Activated CD8-positive, alpha-beta T cell treated with anti-CD3 and anti-CD28 coated beads, Interleukin-2, amount 10 ng/mL, durations not matched to agents 7 days and 5 days (primary cell): ENCODE measurements around the gene EFCAB14. TPM values are rescaled to one million over a fixed set of nuclear protein-coding genes. Genes with fewer than 3 reads are reported as not detected.
"Not testable (repeated sequence)": the region's sequence is repeated elsewhere in the genome, so short reads cannot be mapped to it uniquely, and the experiment has no call there.

ENCODE experiments used
- ATAC-seq: fragments of 150-1000 bp; cut with Tn5 transposase; one replicate; pipeline ENCODE4 v1.10.0; 2021; ENCODE audit warnings: moderate library complexity
- CTCF ChIA-PET: fragments of 350-600 bp; sonication (Branson Sonifier 250); formaldehyde crosslinking; loops from one replicate; lab custom pipeline; 2021; ENCODE audit warnings: antibody characterized with exemption; lab: Charles Lee
- POLR2A ChIA-PET: fragments of 350-600 bp; sonication (Branson Sonifier 250); formaldehyde crosslinking; loops from one replicate; lab custom pipeline; 2021; ENCODE audit warnings: antibody characterized with exemption; lab: Charles Lee
- DNase-seq: peaks from one replicate; pipeline ENCODE4 v3.0.0-alpha.2; 2020
- H3K27ac Mint-ChIP-seq: one replicate; pipeline ENCODE4 v1.8.0; 2021; ENCODE audit warnings: mild to moderate bottlenecking, mixed read lengths
- H3K27me3 Mint-ChIP-seq: one replicate; pipeline ENCODE4 v1.8.0; 2021; ENCODE audit warnings: low read depth, mixed read lengths
- H3K36me3 Mint-ChIP-seq: one replicate; pipeline ENCODE4 v1.8.0; 2021; ENCODE audit warnings: low read depth, mixed read lengths
- H3K4me1 Mint-ChIP-seq: one replicate; pipeline ENCODE4 v1.8.0; 2021; ENCODE audit warnings: low read depth, mixed read lengths
- H3K4me3 Mint-ChIP-seq: one replicate; pipeline ENCODE4 v1.8.0; 2021; ENCODE audit warnings: mild to moderate bottlenecking, mixed read lengths
- H3K9me3 Mint-ChIP-seq: one replicate; pipeline ENCODE4 v1.8.0; 2022; ENCODE audit warnings: mixed read lengths; ENCODE audit not compliant: insufficient read depth
- total RNA-seq, 2 experiments: library from RNA; stranded (reverse); gene quantifications; one replicate each; pipeline ENCODE4 v1.2.3, GENCODE V29; 2021

EFCAB14 gene
- total RNA-seq, 2 experiments from 2014 or later: 81.4 to 85.1 TPM

DNA sequence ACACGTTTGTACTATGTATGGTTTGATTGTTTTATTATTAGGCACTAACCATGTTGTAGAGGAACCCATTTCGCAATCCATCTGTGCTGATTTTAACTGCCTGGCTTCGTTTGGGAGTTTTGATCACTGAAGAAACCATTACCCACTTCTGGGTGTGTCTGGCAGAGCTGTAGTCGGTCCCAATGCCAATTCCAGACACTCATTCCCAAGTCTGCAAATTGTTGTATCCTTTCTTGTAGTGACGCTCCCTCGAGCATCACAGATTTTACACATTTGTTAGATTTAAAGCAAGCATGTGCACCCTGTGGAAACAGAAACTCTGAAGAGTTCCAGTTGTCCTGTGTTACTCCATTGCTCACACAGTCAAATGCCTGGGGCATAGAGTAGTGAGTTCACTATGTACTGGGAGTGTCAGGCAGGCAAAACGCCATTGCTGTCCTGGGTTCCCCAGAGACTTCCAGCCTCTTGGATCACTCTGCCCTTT lies 31.0 kb upstream of the EFCAB14 start:
- ChIA-PET POLR2A (no interaction called here), CTCF (no interaction called here)
- no peaks in the 10 kb centered on the region for H3K4me1 Mint-ChIP-seq
- H3K36me3 Mint-ChIP-seq: no peaks in the 10 kb centered on the region
- no peak for DNase-seq
- H3K27ac Mint-ChIP-seq: no peak overlapping the region
- H3K27me3 Mint-ChIP-seq: peaks cover 30% of the 10 kb centered on the region
- no peak overlapping the region for H3K4me3 Mint-ChIP-seq
- ATAC-seq: no peak
- H3K9me3 Mint-ChIP-seq: no peaks in the 10 kb centered on the region

DNA sequence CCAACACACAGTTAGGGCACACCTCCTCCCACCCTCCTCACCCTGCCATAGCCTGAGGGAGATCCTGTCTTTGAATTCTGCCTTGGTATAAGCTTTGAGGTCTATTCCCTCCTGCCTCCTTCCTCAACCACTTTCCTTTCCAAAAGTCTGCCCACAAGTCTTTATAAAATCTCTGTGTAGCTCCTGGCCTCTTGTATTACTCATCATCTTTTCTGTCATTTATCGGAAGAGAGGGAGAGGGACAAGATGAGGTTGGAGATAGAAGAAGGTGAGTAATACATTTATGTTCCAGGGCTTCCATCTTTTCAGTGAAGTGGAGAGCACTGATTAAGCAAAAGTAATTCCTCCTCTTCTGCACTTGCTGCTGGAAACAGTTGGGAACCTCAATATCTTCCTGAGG lies 30.5 kb upstream of the EFCAB14 start:
- ATAC-seq (no peak), DNase-seq (no peak)
- Mint-ChIP-seq H3K4me1 (no peaks in the 10 kb centered on the region), H3K27me3 (peaks cover 33% of the 10 kb centered on the region), H3K4me3 (no peak overlapping the region), H3K36me3 (no peaks in the 10 kb centered on the region), H3K9me3 (no peaks in the 10 kb centered on the region), H3K27ac (no peak overlapping the region)
- CTCF ChIA-PET: no interaction called here
- POLR2A ChIA-PET: no interaction called here

DNA sequence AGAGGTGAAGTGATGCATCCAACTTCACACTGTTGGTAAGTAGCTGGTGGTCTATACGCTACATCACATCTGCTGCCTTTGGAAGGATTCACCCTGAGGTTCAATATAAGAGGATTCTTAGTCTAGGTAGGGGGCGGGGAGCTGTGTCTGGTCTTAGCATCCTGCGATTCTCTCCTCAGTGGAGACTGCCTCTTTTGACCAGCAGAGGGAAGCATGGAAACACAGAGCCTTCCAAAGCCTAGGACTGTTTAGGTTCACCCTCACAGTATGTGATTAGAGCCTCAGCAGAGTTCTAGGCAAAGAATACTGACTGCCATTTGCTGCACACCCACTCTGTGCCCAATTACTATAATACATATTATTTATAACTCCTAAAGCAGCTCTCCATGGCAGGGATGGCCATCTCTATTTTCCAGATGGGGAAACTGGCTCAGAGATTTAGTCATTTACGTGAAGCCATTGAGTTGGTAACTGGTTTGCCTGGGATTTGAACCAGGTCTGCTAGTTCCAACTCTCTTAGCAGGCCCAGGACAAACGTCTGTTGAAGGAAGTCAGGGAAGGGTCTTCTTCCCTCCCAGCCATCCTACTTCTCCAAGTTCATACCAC lies 28.9 kb upstream of the EFCAB14 start:
- ATAC-seq (peak; percentile 49), DNase-seq (no peak)
- ChIA-PET CTCF (no interaction called here), POLR2A (no interaction called here)
- Mint-ChIP-seq H3K27me3 (peaks cover 34% of the 10 kb centered on the region), H3K9me3 (no peaks in the 10 kb centered on the region), H3K27ac (no peak overlapping the region), H3K4me3 (no peak overlapping the region), H3K4me1 (no peaks in the 10 kb centered on the region), H3K36me3 (no peaks in the 10 kb centered on the region)

DNA sequence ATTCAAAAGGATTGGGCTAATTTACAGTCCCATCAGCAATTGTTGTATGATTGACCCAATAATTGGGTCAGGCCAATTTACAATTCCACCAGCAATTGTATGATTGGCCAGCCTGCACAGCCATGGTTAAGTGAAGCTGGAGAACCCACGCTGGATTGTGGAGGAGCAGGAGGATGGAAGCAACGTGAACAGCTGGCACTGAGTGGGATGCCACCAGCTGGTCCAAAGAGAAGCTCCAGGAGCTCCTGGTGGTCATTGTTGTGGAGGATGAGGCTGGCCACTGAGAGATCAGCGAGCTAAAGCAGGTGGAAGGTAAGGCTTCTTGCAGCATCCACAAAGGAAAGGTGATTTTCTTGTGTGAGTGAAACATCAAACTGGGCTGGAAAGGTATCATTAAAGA lies 23.2 kb upstream of the EFCAB14 start:
- Mint-ChIP-seq H3K9me3 (no peaks in the 10 kb centered on the region), H3K4me3 (no peak overlapping the region), H3K4me1 (no peaks in the 10 kb centered on the region), H3K27ac (no peak overlapping the region), H3K36me3 (no peaks in the 10 kb centered on the region), H3K27me3 (peaks cover 33% of the 10 kb centered on the region)
- ChIA-PET POLR2A (no interaction called here), CTCF (no interaction called here)
- no peak for ATAC-seq
- no peak for DNase-seq

DNA sequence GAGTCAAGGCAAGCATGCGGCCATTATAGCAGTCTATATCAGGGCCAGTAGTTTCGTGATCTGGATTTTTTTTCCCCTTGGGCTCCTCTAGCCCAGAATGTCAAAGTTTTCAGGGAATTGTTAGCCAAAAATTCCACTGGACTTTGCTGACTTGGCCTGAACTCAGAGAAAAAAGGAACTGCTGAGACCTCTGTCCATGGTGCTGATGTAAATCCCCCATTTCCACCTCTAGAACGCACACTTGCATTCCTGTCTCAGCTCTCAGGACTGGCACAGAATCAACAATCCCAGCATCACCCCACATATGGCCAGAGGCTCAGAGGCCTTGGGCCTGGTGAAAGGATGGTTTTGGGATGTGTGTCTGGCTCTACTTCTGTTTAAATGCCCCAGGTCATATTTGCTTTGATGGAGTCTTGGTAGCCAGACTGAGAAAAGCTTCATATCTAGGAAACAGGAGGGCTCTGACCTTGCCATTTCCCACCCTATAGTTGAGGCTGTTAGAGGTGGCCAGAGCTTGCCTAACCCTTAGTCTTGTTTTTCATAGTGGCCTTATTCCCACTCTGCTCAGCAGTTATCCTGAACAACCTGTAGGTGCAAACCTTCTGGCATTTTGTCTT lies 16.9 kb upstream of the EFCAB14 start:
- H3K4me1 Mint-ChIP-seq: no peaks in the 10 kb centered on the region
- ATAC-seq: peak; percentile 61
- H3K27me3 Mint-ChIP-seq: peaks cover 19% of the 10 kb centered on the region
- ChIA-PET CTCF (interaction anchor here (2.1 kb wide), 1 partner anchor 11 kb away, joined by 6 read pairs; no protein-coding TSS in a partner anchor), POLR2A (no interaction called here)
- H3K27ac Mint-ChIP-seq: no peak overlapping the region
- peak; percentile 58 for DNase-seq
- H3K4me3 Mint-ChIP-seq: no peak overlapping the region
- no peaks in the 10 kb centered on the region for H3K36me3 Mint-ChIP-seq
- peaks cover 4% of the 10 kb centered on the region for H3K9me3 Mint-ChIP-seq

DNA sequence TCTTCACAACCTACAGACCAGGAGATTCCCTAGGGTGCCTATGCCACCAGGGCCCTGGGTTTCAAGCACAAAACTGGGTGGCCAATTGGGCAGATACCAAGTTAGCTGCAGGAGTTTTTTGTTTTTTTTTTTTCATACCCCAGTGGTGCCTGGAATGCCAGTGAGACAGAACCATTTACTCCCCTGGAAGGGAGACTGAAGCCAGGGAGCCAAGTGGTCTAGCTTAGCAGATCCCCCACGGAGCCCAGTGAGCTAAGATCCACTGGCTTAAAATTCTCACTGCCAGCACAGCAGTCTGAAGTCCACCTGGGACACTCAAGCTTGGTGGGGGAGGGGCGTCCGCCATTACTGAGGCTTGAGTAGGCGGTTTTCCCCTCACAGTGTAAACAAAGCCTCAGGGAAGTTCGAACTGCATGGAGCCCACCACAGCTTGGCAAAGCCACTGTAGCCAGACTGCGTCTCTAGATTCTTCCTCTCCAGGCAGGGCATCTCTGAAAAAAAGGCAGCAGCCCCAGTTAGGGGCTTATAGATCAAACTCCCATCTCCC lies 9.5 kb upstream of the EFCAB14 start:
- H3K36me3 Mint-ChIP-seq, POLR2A ChIA-PET, H3K9me3 Mint-ChIP-seq, ATAC-seq, H3K4me1 Mint-ChIP-seq, H3K27ac Mint-ChIP-seq, DNase-seq, H3K4me3 Mint-ChIP-seq: not testable (repeated sequence)
- peaks cover 44% of the 10 kb centered on the region for H3K27me3 Mint-ChIP-seq
- CTCF ChIA-PET: interaction anchor here (1.2 kb wide), 1 partner anchor 12 kb away, joined by 3 read pairs; no protein-coding TSS in a partner anchor

DNA sequence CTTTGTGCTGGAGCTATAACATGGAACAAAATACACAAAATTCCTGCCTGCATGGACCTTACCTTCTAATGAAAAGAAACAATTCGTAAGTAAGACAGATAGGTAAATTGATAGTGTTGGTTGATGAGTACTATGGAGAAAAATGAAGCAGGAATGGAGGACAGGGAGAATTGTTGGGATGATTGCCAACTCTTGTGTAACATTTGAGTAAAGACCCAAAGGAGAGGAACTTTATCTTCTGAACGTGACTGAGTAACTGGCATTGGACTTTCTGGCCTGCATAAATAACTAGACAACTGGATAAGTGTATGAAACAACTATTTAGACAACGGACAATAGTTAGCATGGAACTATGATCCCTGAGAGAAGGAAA lies 6.8 kb upstream of the EFCAB14 start:
- no peak overlapping the region for H3K4me3 Mint-ChIP-seq

DNA sequence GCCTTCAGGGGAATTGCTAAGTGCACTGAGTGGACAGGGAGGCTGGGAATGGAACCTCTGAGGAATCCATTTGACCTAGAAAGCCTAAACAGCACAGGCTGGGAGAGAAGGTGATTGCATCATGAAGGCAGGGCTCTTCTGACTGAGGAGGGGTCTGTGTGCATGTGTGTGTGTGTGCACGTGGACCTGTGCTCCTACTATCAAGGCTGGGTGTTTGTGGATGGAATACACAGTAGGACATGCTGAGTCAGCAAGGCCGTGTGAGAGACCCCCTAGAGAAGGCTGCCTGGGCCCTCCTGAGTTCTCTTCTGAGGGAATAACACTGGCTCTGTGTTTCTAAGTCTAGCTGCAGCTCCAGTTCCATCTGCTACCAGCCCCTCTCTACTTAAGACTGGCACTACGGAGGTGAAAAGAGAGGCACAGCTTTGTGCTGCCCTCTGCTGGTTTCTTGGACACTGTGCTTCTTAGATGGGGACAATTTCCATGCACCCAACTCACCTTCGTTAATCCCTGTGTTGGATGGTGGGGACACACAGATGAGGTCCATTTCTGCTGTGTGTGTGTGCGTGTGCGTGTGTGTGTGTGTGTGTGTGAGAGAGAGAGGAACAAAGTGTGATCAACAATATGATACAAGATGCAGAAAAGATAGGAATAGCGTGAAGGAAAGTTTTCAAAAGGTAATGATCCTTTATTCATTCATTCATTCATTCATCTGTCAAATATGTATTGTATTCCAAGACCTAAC lies 6.2 kb upstream of the EFCAB14 start:
- Mint-ChIP-seq H3K27ac (no peak overlapping the region), H3K9me3 (no peaks in the 10 kb centered on the region), H3K4me1 (peaks cover 5% of the 10 kb centered on the region), H3K27me3 (peaks cover 23% of the 10 kb centered on the region), H3K36me3 (no peaks in the 10 kb centered on the region), H3K4me3 (no peak overlapping the region)
- ATAC-seq (peak; percentile 98), DNase-seq (peak; percentile 84)
- CTCF ChIA-PET: interaction anchor here (0.6 to 3.5 kb wide), 34 partner anchors 9 to 430 kb away, joined by 3 to 35 read pairs (median 4); partner anchors contain the start of genes KNCN, MKNK1 and MOB3C
- POLR2A ChIA-PET: interaction anchor here (0.6 kb wide), 1 partner anchor 277 kb away, joined by 3 read pairs; no protein-coding TSS in a partner anchor

More for the DNA sequence above, 6.8 kb upstream of the EFCAB14 start:
- no peaks in the 10 kb centered on the region for H3K36me3 Mint-ChIP-seq
- H3K4me1 Mint-ChIP-seq: peaks cover 2% of the 10 kb centered on the region
- peaks cover 27% of the 10 kb centered on the region for H3K27me3 Mint-ChIP-seq
- ChIA-PET CTCF (interaction anchor here (0.6 to 3.5 kb wide), 23 partner anchors 10 to 429 kb away, joined by 3 to 35 read pairs (median 6); partner anchors contain the start of genes KNCN, MKNK1 and MOB3C), POLR2A (interaction anchor here (0.6 kb wide), 1 partner anchor 278 kb away, joined by 3 read pairs; no protein-coding TSS in a partner anchor)
- ATAC-seq: no peak
- DNase-seq: no peak
- H3K9me3 Mint-ChIP-seq: no peaks in the 10 kb centered on the region
- no peak overlapping the region for H3K27ac Mint-ChIP-seq

DNA sequence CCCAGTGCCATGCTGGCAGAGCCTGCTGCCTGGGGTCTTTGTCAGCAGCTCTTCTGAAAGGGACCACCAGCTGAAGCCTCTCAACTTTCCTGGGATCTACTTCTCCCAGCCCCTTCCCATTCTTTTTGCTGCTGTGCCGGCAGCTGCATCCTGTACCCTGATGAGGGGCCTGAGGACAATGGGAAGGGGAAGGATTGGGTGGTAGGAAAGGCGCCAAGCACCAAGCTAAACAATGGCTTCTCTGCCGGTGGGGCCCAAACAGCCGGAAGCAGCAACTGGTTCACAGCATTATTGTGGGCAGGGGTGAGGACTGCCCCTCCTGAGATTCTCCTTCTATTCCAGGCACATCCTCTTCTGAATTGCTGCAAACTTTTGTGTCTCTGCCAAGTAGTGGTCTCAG lies 5.0 kb upstream of the EFCAB14 start:
- Mint-ChIP-seq H3K9me3 (no peaks in the 10 kb centered on the region), H3K27ac (no peak overlapping the region), H3K27me3 (peaks cover 14% of the 10 kb centered on the region), H3K4me1 (peaks cover 13% of the 10 kb centered on the region), H3K36me3 (no peaks in the 10 kb centered on the region), H3K4me3 (no peak overlapping the region)
- ATAC-seq: no peak
- POLR2A ChIA-PET: no interaction called here
- DNase-seq: no peak
- CTCF ChIA-PET: interaction anchor here (0.6 to 3.5 kb wide), 12 partner anchors 14 to 277 kb away, joined by 3 to 35 read pairs (median 6); partner anchors contain the start of gene MKNK1

DNA sequence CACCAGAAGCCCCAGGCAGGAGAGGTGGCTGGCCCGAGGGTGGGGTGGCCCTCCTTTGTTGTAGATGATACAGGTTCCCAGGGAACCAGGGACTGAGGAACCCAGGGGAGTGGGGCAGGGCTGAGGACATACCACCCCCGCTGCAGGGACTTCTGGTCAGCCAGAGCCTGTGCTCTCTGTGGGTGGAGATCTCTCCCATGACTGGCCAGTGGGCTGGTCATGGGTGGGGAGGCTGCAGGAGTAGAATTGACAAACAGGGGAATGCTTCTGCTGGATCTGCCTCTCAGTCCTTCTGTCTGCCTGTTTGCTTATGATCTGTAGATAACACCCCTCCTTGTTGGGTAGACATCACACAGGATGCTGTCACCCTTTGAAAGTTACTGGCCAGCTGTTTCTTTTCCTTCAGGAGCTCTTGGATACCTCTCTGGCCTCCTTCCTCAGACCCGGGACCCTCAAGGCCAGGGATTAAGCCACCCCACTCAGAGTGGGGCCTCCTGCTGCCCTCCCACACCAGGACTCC lies 2.8 kb upstream of the EFCAB14 start:
- Mint-ChIP-seq H3K4me3 (no peak overlapping the region), H3K9me3 (no peaks in the 10 kb centered on the region), H3K4me1 (peaks cover 29% of the 10 kb centered on the region), H3K36me3 (peaks cover 11% of the 10 kb centered on the region), H3K27me3 (peaks cover 9% of the 10 kb centered on the region), H3K27ac (no peak overlapping the region)
- no peak for ATAC-seq
- DNase-seq: no peak
- ChIA-PET POLR2A (no interaction called here), CTCF (interaction anchor here (0.9 to 2.0 kb wide), 2 partner anchors 117 to 193 kb away, joined by 3 to 6 read pairs; no protein-coding TSS in a partner anchor)

DNA sequence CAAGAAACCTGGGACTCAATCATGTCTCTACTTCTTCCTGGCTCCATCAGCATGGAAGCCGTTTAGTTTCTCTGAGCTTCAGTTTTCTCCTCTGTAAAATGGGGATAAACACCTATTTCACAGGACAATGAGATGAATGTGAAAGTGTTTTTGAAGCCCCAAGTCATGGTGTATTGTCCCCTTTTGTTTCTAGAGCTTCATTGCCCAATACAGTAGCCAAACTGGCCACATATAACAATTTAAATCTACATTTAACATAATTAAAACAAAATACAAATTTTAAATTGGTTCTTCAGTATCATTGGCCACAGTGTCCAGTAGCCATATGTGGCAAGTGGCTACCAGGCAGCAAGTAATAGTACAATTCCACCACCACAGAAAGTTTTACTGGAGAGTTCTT lies 2.3 kb upstream of the EFCAB14 start:
- Mint-ChIP-seq H3K36me3 (peaks cover 16% of the 10 kb centered on the region), H3K27ac (no peak overlapping the region), H3K4me3 (no peak overlapping the region), H3K4me1 (peaks cover 35% of the 10 kb centered on the region), H3K27me3 (peaks cover 8% of the 10 kb centered on the region), H3K9me3 (no peaks in the 10 kb centered on the region)
- CTCF ChIA-PET: interaction anchor here (0.9 to 2.0 kb wide), 3 partner anchors 116 to 192 kb away, joined by 3 to 6 read pairs (median 5); no protein-coding TSS in a partner anchor
- DNase-seq: no peak
- no peak for ATAC-seq
- POLR2A ChIA-PET: no interaction called here
